ENCODE measurements around the gene SUPT5H. TPM values are rescaled to one million over a fixed set of nuclear protein-coding genes. Genes with fewer than 3 reads are reported as not detected.

The SUPT5H gene
- total RNA-seq, 3 donors from 2014 or later (not counting 1 experiment from before 2014, with no cell fraction given), result 228 to 256 (median 230) TPM

- Histone ChIP-seq H3K27me3 (ENCODE audit: control insufficient read depth, insufficient read depth, low read length) (peaks cover 34% of the 10 kb centered on the region), H3K9me3 (ENCODE audit: control insufficient read depth, insufficient read depth, low read length) (no peaks in the 10 kb centered on the region), H3K4me3 (ENCODE audit: low read length) (peak within 1 kb of the TSS; percentile 18), H3K36me3 (ENCODE audit: control insufficient read depth, insufficient read depth, low read length) (no peaks in the 10 kb centered on the region), H3K4me1 (ENCODE audit: control insufficient read depth, insufficient read depth, low read length) (peaks cover 13% of the 10 kb centered on the region), H3K27ac (ENCODE audit: low read length) (no peak within 1 kb of the TSS)
- H3K4me3 Mint-ChIP-seq, result peak within 1 kb of the TSS; percentile 49
- no peak within 1 kb of the TSS for H3K27ac Mint-ChIP-seq
- no peaks in the 10 kb centered on the region for H3K36me3 Mint-ChIP-seq
- H3K9me3 Mint-ChIP-seq, result no peaks in the 10 kb centered on the region
- DNase-seq (peak in 1 of 2 donors; percentile 52), ATAC-seq (peak in 2 of 3 donors; percentile 49 to 61)
- 3% methylated on average over 56 of the region's 56 CpGs for WGBS (ENCODE audit: insufficient coverage)
- no peak for TF ChIP-seq CTCF (IDR thresholded peaks at IDR 0.05)
- intact Hi-C loops (cut with micrococcal nuclease), result no loop called here
- H3K27me3 Mint-ChIP-seq (ENCODE audit: low read depth in 2 of 2), result peaks cover 34 to 40% of the 10 kb centered on the region in 2 donors
- H3K4me1 Mint-ChIP-seq, result peaks cover 6 to 19% of the 10 kb centered on the region in 2 donors
Observed at GRCh38 chr19:39514840-39515550, 69.6 kb downstream of the SUPT5H start, which contains the start of gene SELENOV. Gene SELENOV, plus strand, starts transcription at chr19:39515139. Its CDS starts 74 bp downstream, at chr19:39515213.

- Histone ChIP-seq H3K27me3 (ENCODE audit: control insufficient read depth, insufficient read depth, low read length) (peaks cover 34% of the 10 kb centered on the region), H3K4me1 (ENCODE audit: control insufficient read depth, insufficient read depth, low read length) (peaks cover 13% of the 10 kb centered on the region), H3K9me3 (ENCODE audit: control insufficient read depth, insufficient read depth, low read length) (no peaks in the 10 kb centered on the region), H3K27ac (ENCODE audit: low read length) (no peak overlapping the region), H3K36me3 (ENCODE audit: control insufficient read depth, insufficient read depth, low read length) (no peaks in the 10 kb centered on the region), H3K4me3 (ENCODE audit: low read length) (peak overlapping the region; percentile 18)
- DNase-seq (peak in 1 of 2 donors; percentile 44), ATAC-seq (no peak)
- H3K4me3 Mint-ChIP-seq, result peak overlapping the region; percentile 31
- intact Hi-C loops (cut with micrococcal nuclease), result no loop called here
- H3K27ac Mint-ChIP-seq, result no peak overlapping the region
- no peaks in the 10 kb centered on the region for H3K9me3 Mint-ChIP-seq
- no peaks in the 10 kb centered on the region for H3K36me3 Mint-ChIP-seq
- peaks cover 34 to 40% of the 10 kb centered on the region in 2 donors for H3K27me3 Mint-ChIP-seq (ENCODE audit: low read depth in 2 of 2)
- 7% methylated on average over 44 of the region's 44 CpGs for WGBS (ENCODE audit: insufficient coverage)
- H3K4me1 Mint-ChIP-seq, result peaks cover 6 to 19% of the 10 kb centered on the region in 2 donors
- no peak for TF ChIP-seq CTCF (IDR thresholded peaks at IDR 0.05)
Observed at GRCh38 chr19:39515551-39516191, 70.3 kb downstream of the SUPT5H start.

- no peak for DNase-seq
- 41% methylated on average over 6 of the region's 6 CpGs for WGBS (ENCODE audit: insufficient coverage)
Observed at GRCh38 chr19:39516270-39516669, 70.9 kb downstream of the SUPT5H start.

More at GRCh38 chr19:39516270-39516669, 70.9 kb downstream of the SUPT5H start:
- H3K9me3 Mint-ChIP-seq, result no peaks in the 10 kb centered on the region
- no peaks in the 10 kb centered on the region for H3K9me3 ChIP-seq (ENCODE audit: control insufficient read depth, insufficient read depth, low read length)
- H3K27ac Mint-ChIP-seq, result no peak overlapping the region
- peaks cover 34% of the 10 kb centered on the region for H3K27me3 ChIP-seq (ENCODE audit: control insufficient read depth, insufficient read depth, low read length)
- no peaks in the 10 kb centered on the region for H3K36me3 ChIP-seq (ENCODE audit: control insufficient read depth, insufficient read depth, low read length)
- no peaks in the 10 kb centered on the region for H3K36me3 Mint-ChIP-seq
- ATAC-seq, result peak in 1 of 3 donors; percentile 26
- H3K4me3 ChIP-seq (ENCODE audit: low read length), result no peak overlapping the region
- intact Hi-C loops (cut with micrococcal nuclease), result no loop called here
- peaks cover 6 to 19% of the 10 kb centered on the region in 2 donors for H3K4me1 Mint-ChIP-seq
- no peak for TF ChIP-seq CTCF (IDR thresholded peaks at IDR 0.05)
- H3K27ac ChIP-seq (ENCODE audit: low read length), result no peak overlapping the region
- H3K4me1 ChIP-seq (ENCODE audit: control insufficient read depth, insufficient read depth, low read length), result peaks cover 13% of the 10 kb centered on the region
- peak overlapping the region; percentile 5 for H3K4me3 Mint-ChIP-seq
- peaks cover 34 to 40% of the 10 kb centered on the region in 2 donors for H3K27me3 Mint-ChIP-seq (ENCODE audit: low read depth in 2 of 2)
